Duodenal mucosa (tissue), 2 donors: ENCODE data around the gene FBXO5.

Source experiments
- H3K27ac ChIP-seq: one replicate; pipeline ENCODE4 v1.7.0; 2013; ENCODE audit warnings: low read depth, low read length
- H3K27me3 ChIP-seq, 2 donors: one replicate each; pipeline ENCODE4 v1.7.0; 2013; ENCODE audit warnings: low read length in 2 of 2, control low read depth in 1 of 2; ENCODE audit not compliant: insufficient read depth in 2 of 2, control insufficient read depth in 1 of 2
- H3K36me3 ChIP-seq, 2 donors: one replicate each; pipeline ENCODE4 v1.7.0; 2013; ENCODE audit warnings: low read length in 2 of 2, control low read depth in 1 of 2; ENCODE audit not compliant: insufficient read depth in 2 of 2, control insufficient read depth in 1 of 2
- H3K4me1 ChIP-seq, 2 donors: one replicate each; pipeline ENCODE4 v1.7.0; 2013; ENCODE audit warnings: low read length in 2 of 2, control low read depth in 1 of 2; ENCODE audit not compliant: insufficient read depth in 2 of 2, control insufficient read depth in 1 of 2
- H3K4me3 ChIP-seq, 2 donors: one replicate each; pipeline ENCODE4 v1.7.0; 2013; ENCODE audit warnings: low read length in 2 of 2, low read depth in 1 of 2
- H3K9ac ChIP-seq, 2 donors: one replicate each; pipeline ENCODE4 v1.7.0; 2013; ENCODE audit warnings: low read length in 2 of 2, low read depth in 1 of 2
- H3K9me3 ChIP-seq, 2 donors: one replicate each; pipeline ENCODE4 v1.7.0; 2013; ENCODE audit warnings: low read length in 2 of 2, control low read depth in 1 of 2; ENCODE audit not compliant: control insufficient read depth in 1 of 2

Gene FBXO5

GRCh38 chr6:152922706-152923105 is 60.1 kb downstream of the FBXO5 start:
- no peaks in the 10 kb centered on the region for H3K27me3 ChIP-seq

More at GRCh38 chr6:152922706-152923105, 60.1 kb downstream of the FBXO5 start:
- Histone ChIP-seq H3K27ac (no peak overlapping the region), H3K4me1 (no peaks in the 10 kb centered on the region), H3K36me3 (no peaks in the 10 kb centered on the region), H3K4me3 (no peak overlapping the region), H3K9ac (no peak overlapping the region), H3K9me3 (no peaks in the 10 kb centered on the region)
